NCI-H460 (cell line): ENCODE data around the gene DKKL1. TPM values are rescaled to one million over a fixed set of nuclear protein-coding genes. Genes with fewer than 3 reads are reported as not detected.
A peak's percentile ranks its signal among the peaks of the same experiment; 100 is the strongest.

Source experiments
- DNase-seq: peaks from one replicate; pipeline ENCODE4 v3.0.0-alpha.2; 2016; ENCODE audit warnings: low read depth; ENCODE audit errors: extremely low read depth
- total RNA-seq: library from RNA; depleted of rRNA; stranded (reverse); fragments of >200 nt; shearing (Covaris generic); gene quantifications from 2 replicates; pipeline ENCODE4 v1.2.3, GENCODE V29; 2014; rRNA removed

Gene DKKL1
- total RNA-seq, 1 experiment from 2014 or later = not detected

DNA sequence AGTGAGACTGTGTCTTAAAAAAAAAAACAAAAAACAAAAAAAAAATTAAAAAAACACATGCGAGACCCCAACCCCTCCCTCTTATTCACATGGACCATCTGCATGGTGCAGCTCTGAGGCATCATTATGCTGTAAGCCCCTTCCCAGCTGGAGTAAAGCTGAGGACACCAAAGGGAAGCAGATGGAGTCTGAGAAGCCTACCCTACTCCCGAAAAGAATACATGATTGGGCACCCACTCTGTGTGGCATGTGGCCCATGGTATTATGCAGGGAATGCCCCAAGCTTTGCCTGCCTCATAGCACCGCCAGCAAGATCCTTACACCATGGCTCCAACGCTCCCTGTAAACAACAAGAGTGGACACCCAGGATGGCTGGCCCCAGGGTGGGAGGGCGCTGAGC lies 54.8 kb downstream of the DKKL1 start:
- no peak for DNase-seq

DNA sequence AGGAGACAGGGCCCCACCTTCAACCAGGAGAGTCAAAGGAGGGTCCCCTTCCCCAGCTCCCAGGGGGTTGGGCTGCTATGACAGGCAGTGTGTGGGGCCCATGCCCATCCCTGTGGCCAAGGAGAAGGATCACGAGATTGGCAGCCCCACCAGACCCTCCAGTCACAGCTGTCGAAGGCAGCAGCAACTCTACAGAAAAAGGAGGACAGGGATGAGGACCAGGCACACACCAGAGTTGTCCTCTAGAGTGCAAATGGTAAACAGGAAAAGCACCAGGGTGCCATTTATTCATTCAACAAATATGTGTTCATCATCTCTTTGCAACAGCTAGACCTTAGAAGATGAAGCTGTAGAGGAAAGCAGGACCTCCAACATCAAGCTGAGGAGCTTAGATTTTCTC lies 55.5 kb downstream of the DKKL1 start:
- no peak for DNase-seq

DNA sequence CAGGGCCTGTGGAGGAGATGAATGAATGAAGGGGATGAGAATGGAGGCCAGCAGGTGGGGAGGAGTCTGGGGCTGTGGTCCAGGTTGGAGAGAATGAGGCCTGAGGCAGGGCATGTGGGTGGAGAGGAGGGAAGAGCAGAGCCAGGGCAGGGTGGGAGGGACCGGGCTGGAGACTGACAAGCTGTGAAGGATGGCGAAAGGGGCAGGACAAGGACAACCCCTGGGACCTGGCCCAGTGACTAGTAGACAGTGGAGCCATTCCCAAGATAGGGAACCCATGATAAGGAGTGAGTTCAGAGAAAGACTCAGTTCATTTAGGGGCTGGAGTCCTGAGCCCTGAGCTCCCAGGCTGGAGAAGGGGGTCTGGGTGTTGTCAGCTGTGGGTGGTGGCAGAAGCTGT lies 56.5 kb downstream of the DKKL1 start:
- DNase-seq = no peak

DNA sequence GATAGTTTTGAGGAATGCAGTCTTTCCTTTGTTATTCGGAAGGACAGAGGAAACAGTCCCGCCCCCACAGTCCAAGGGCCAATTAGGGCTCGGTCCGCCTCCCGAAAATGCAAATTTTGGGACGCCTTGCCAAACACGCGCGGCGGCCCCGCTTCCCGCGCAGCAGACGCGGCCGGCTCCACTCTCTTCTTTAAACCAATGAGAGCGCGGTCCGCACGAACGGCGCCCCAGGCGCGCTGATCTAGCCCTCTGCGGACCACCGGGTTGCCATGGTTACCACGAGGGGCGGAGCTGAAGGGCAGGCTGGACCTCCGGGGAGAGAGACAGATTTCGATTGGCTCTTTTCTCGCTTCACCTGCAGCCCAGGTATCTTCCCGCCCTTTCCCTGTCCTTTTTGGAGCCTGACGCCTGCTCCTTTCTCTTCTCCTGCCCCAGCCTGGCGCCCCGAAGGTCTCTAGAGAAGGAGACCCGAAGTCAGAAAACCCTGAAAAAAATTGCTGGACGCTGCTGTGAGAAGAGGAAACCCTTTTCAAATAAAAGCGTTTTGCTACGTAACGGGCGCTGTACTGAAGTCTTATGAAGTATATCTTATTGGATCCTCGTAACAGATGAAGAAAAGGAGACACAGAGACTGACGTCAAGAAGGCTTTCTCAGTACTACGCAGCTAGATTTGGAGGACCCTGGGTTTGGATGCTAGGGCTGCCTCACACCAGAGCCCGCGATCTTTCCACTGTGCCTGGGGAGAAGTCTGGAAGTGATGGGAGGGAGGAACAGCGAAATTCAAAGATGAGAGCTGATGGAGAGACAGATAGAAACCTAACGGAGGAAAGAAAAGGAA lies 57.6 kb downstream of the DKKL1 start:
- peak; percentile 26 for DNase-seq

DNA sequence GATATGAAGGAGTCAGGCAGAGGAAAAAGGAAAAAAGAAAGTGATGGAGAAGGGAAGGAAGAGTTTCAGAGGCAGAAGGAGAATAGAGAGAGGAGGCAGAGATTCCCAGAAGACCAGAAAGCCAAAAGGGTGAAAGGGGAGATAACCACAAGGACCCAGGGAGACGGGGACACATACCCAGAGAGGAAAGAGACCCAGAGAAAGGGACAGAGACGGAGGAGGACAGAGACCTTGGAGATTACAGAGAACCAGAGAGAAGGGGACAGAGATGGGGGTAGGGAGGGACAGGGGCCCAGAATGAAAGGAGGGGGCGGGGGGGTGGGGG lies 58.2 kb downstream of the DKKL1 start:
- DNase-seq = no peak

DNA sequence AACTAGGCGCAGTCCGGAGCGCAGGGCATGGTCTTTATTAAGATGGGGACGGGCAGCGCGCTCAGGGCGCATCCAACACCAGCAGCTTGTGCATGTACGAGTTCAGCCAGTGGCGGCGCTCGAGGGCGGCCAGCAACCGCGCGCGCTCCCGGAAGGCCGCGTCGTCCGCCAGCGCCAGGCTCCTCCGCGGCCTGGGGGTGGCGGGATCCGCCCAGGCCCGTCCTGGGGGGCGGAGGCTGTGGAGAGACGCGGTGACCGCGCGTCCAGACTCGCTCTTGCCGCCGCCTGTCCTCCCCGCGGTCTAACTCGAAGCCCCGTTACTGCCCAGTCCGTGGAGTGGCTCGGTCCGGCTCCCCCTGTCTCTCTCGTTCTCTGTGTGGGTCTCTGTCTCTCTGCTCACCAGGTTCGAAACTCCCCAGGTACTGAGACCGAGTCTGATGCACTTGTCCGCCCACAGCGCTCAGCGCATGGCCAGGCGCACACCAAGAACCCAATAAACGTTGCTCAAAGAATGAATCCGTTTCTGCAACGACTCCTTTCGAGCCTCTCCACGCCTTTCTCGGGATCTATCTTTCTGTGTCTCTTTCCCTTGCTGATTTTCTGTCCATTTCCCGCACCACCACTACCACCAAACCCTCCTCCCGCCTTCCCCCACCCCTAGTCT lies 58.9 kb downstream of the DKKL1 start:
- DNase-seq = peak; percentile 40

DNA sequence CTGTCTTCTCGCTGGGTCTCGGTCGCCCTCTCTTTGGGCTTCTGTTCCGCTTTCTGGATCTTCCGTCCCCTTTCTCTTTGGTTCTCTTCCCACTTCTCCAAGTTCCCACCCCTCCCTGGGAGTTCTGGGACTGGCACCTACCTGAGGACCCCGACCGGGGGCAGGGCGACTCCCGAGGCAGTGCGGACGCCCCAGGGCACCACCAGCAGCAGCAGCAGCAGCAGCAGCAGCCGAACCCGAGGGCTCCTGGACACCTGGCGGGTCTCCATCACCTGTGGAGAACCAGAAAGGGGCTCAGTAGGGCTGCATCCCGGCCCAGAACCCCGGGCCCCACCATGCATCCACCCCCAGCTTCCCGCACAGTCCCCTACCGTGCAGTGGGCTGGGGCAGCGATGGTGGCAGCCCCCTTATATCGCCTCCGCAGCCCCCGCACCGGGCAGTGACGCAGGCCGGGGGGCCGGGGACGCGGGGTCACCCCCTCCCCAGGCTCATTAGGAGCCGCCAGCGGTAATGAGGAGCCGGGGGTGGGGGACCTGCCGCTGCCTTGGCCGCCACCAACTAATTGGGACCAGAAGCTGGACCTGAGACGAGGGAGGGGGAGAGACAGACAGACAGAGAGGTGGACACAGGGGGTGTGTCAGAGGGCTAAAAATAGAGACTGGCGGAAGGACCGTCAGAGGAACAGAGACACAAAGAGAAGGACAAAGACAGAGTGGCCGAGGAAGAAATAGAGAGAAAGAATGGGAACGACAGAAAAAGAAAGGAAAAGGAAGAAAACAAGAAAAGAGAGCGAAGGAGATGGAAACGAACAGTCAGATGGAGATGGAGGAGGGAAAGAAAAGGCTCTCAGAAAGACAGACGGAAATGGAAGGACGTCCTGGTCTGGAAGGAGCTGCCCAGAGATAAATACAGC lies 59.7 kb downstream of the DKKL1 start, which contains the start of gene PTH2:
Gene PTH2 (minus strand): TSS at position 371 of the 914 bp plus-strand sequence. CDS start 102 bp downstream, at position 269.
- no peak for DNase-seq

DNA sequence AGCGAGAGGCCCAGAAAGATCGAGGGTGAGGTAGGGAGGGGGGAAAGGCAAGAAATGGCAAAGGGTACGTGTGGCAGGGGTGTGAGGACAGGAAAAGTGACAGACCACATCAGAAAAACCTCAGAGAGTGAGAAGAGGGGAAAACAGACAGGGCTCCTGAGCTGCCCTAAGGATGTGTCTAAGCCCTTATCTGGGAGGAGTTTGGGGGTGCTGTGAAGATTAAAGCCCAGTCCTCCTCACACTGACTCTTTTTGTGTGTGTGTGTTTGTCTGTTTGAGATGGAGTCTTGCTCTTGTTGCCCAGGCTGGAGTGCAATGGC lies 60.3 kb downstream of the DKKL1 start:
- no peak for DNase-seq

Other genes with a start within 250 kb of the DKKL1 start
- gene LIN7B, start 249.5 kb upstream of the DKKL1 start, total RNA-seq = 1.8 and 3.2 TPM in 2 replicates
- 0.59 and 2.3 TPM in 2 replicates for gene C19orf73, start 244.7 kb upstream of the DKKL1 start, total RNA-seq
- gene PPFIA3, start 244.3 kb upstream of the DKKL1 start, total RNA-seq = 4.5 and 6.2 TPM in 2 replicates
- not detected in 2 replicates for gene HRC, start 208.5 kb upstream of the DKKL1 start, total RNA-seq
- 2.8 and 3.9 TPM in 2 replicates for gene TRPM4, start 206.1 kb upstream of the DKKL1 start, total RNA-seq
- 0.30 and 0.43 TPM in 2 replicates for gene SLC6A16, start 38.7 kb upstream of the DKKL1 start, total RNA-seq
- not detected in 2 replicates for gene CD37, start 28.5 kb upstream of the DKKL1 start, total RNA-seq
- gene TEAD2, start 1.5 kb upstream of the DKKL1 start, total RNA-seq = 13.7 and 13.8 TPM in 2 replicates
- gene KASH5, start 24.4 kb downstream of the DKKL1 start, total RNA-seq = not detected in 2 replicates
- gene PTH2, start 59.6 kb downstream of the DKKL1 start, total RNA-seq = not detected in 2 replicates
- not detected in 2 replicates for gene GFY, start 61.5 kb downstream of the DKKL1 start, total RNA-seq
- 0.17 TPM in 1 of 2 replicates, not detected in the other for gene SLC17A7, start 77.7 kb downstream of the DKKL1 start, total RNA-seq
- 48.5 and 69.4 TPM in 2 replicates for gene PIH1D1, start 87.9 kb downstream of the DKKL1 start, total RNA-seq
- gene ALDH16A1, start 89.3 kb downstream of the DKKL1 start, total RNA-seq = 24.7 and 32.4 TPM in 2 replicates
- 0.12 and 0.35 TPM in 2 replicates for gene FLT3LG, start 110.3 kb downstream of the DKKL1 start, total RNA-seq
- 3,401 and 3,992 TPM in 2 replicates for gene RPL13A, start 123.7 kb downstream of the DKKL1 start, total RNA-seq
- 2,280 and 2,727 TPM in 2 replicates for gene RPS11, start 132.6 kb downstream of the DKKL1 start, total RNA-seq
- 0.77 TPM in 1 of 2 replicates, not detected in the other for gene FCGRT, start 148.8 kb downstream of the DKKL1 start, total RNA-seq
- gene RCN3, start 164.1 kb downstream of the DKKL1 start, total RNA-seq = 3.1 and 5.6 TPM in 2 replicates
- 21.8 and 31.8 TPM in 2 replicates for gene NOSIP, start 216.7 kb downstream of the DKKL1 start, total RNA-seq
- gene PRRG2, start 217.4 kb downstream of the DKKL1 start, total RNA-seq = 0.14 TPM in 1 of 2 replicates, not detected in the other
- gene PRR12, start 227.3 kb downstream of the DKKL1 start, total RNA-seq = 2.1 and 3.0 TPM in 2 replicates